Spleen (tissue), 11 donors: ENCODE measurements around the gene AMTN. TPM values are rescaled to one million over a fixed set of nuclear protein-coding genes. Genes with fewer than 3 reads are reported as not detected.

Source experiments
- DNase-seq: peaks from one replicate; pipeline ENCODE4 v3.0.0-alpha.2; 2020
- H3K27ac ChIP-seq, 8 donors: fragments of 200-600 bp; sonication (generic) in 7 of 8; 1 replicate in 4 of 8; 2 replicates in 4 of 8; pipeline versions ENCODE4 v1.5.0 to v1.8.0; 2016 to 2021; ENCODE audit warnings: inconsistent platforms in 4 of 8, mild to moderate bottlenecking in 4 of 8, moderate library complexity in 1 of 8
- H3K27me3 ChIP-seq, 7 donors: fragments of 200-600 bp; sonication (generic) in 6 of 7; replicated peaks in 1 of 7; 1 replicate in 4 of 7; 2 replicates in 3 of 7; pipeline versions ENCODE4 v1.5.0 to v1.8.0; 2016 to 2021; ENCODE audit warnings: inconsistent platforms in 3 of 7, mild to moderate bottlenecking in 1 of 7
- H3K36me3 ChIP-seq, 6 donors: fragments of 200-600 bp; sonication (generic) in 5 of 6; 1 replicate in 4 of 6; 2 replicates in 2 of 6; pipeline versions ENCODE4 v1.5.0 to v1.8.0; 2016 to 2021; ENCODE audit warnings: inconsistent platforms in 2 of 6
- H3K4me1 ChIP-seq, 6 donors: fragments of 200-600 bp; sonication (generic) in 5 of 6; 1 replicate in 3 of 6; 2 replicates in 3 of 6; pipeline versions ENCODE4 v1.5.0 to v1.8.0; 2016 to 2021; ENCODE audit warnings: inconsistent platforms in 3 of 6
- H3K4me3 ChIP-seq, 8 donors: fragments of 200-600 bp; sonication (generic) in 7 of 8; 1 replicate in 4 of 8; 2 replicates in 4 of 8; pipeline versions ENCODE4 v1.5.0 to v1.8.0; 2016 to 2021; ENCODE audit warnings: inconsistent platforms in 4 of 8, mild to moderate bottlenecking in 4 of 8, moderate library complexity in 2 of 8
- H3K9me3 ChIP-seq, 8 donors: fragments of 200-600 bp; sonication (generic) in 7 of 8; 1 replicate in 4 of 8; 2 replicates in 4 of 8; pipeline versions ENCODE4 v1.5.0 to v1.8.0; 2016 to 2021; ENCODE audit warnings: inconsistent platforms in 4 of 8
- POLR2A ChIP-seq, 3 donors: fragments of 450-650 bp; IDR thresholded peaks; one replicate each; pipeline ENCODE4 v1.5.1; 2017; ENCODE audit warnings: antibody characterized with exemption in 3 of 3, mild to moderate bottlenecking in 1 of 3
- POLR2AphosphoS5 ChIP-seq, 3 donors: sonication (generic); formaldehyde crosslinking; IDR thresholded peaks; one replicate each; pipeline ENCODE4 v1.5.1; 2017; ENCODE audit warnings: antibody characterized with exemption in 3 of 3
- WGBS, 5 donors: extraction: QIAGEN DNeasy Blood & Tissue Kit in 3 of 5; methylation state at CpG; one replicate each; pipeline versions ENCODE4 v1.1.5 to v1.1.7; 2013 to 2018; 5-methylcytosine and 5-hydroxymethylcytosine counted together
- intact Hi-C: fragments of 100-400 bp; cut with DNase I; formaldehyde crosslinking; loops from one replicate; pipeline ENCODE4 v1.15.0; 2023; ENCODE audit warnings: low total_unique reads
- polyA plus RNA-seq, 3 donors: library from polyadenylated mRNA; stranded (reverse); fragments of 200-250 nt; gene quantifications; one replicate each; pipeline ENCODE4 v1.2.1, GENCODE V29; 2013
- total RNA-seq, 7 donors: library from RNA; depleted of rRNA in 3 of 7; stranded (reverse); fragments of >200 nt in 3 of 7; fragmentation: NEBNext Ultra II Directional in 4 of 7; extraction: Animal tissue kit (Norgen Biotek cat#: 25700) in 4 of 7; gene quantifications; one replicate each; pipeline versions ENCODE4 v1.1.0 to v1.2.1, GENCODE V29; 2016 to 2021
- TF ChIP-seq, protein P1 (sequence below), 11 experiments: fragments of 200-600 bp in 7 of 11; fragments of 450-650 bp in 4 of 11; sonication (generic) in 4 of 11; IDR thresholded peaks in 8 of 11; conservative IDR thresholded peaks in 3 of 11; 1 replicate in 7 of 11; 2 replicates in 4 of 11; pipeline versions ENCODE4 v1.4.0 to v1.8.0; 2016 to 2021; ENCODE audit warnings: antibody characterized with exemption in 11 of 11, inconsistent platforms in 4 of 11, mild to moderate bottlenecking in 1 of 11
- donor health status: healthy with polysubstance abuse.
- donor health status: DM: no; HTN: no; CAD: no; lungs with moderate emphysema.
- donor health status: DM: no; HTN: no; CAD: no.
- donor health status: Bipolar disorder and iron deficiency.
- donor health status: healthy.
- donor health status: DM: no; HTN: no; CAD: no.
- donor health status: DM: yes; HTN: yes; CAD: no.

Gene AMTN
- total and polyA plus RNA-seq, 10 donors, result not detected

DNA sequence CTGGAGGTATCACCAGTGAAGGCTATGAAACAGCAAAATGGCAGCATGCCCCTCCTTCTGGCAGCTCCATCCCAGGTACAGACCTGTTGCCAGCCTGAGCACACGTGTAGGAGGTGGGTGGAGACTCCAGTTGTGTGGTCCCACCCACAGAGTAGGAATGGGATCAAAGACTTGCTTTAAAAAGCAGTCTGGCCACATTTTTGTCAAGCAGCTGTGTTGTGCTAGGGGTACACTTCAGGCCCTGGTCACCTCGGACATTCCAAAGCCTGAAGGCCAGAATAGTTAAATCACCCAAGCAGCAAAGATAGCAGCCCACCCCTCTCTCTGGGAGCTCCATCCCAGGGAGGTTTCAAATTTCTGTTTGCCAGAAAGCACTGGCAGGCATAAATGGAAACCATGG lies 53.4 kb downstream of the AMTN start:
- no peak for DNase-seq
- WGBS, 5 donors, result 41 to 80% (median 67%) methylated on average over 1 to 2 of the region's 2 CpGs
- Histone ChIP-seq H3K27ac (no peak overlapping the region), H3K4me3 (no peak overlapping the region), H3K36me3 (no peaks in the 10 kb centered on the region), H3K27me3 (peaks cover 0 to 9% (median 0%) of the 10 kb centered on the region in 7 donors), H3K4me1 (no peaks in the 10 kb centered on the region), H3K9me3 (peaks cover 0 to 10% (median 0%) of the 10 kb centered on the region in 8 donors)
- TF ChIP-seq, protein P1, sequence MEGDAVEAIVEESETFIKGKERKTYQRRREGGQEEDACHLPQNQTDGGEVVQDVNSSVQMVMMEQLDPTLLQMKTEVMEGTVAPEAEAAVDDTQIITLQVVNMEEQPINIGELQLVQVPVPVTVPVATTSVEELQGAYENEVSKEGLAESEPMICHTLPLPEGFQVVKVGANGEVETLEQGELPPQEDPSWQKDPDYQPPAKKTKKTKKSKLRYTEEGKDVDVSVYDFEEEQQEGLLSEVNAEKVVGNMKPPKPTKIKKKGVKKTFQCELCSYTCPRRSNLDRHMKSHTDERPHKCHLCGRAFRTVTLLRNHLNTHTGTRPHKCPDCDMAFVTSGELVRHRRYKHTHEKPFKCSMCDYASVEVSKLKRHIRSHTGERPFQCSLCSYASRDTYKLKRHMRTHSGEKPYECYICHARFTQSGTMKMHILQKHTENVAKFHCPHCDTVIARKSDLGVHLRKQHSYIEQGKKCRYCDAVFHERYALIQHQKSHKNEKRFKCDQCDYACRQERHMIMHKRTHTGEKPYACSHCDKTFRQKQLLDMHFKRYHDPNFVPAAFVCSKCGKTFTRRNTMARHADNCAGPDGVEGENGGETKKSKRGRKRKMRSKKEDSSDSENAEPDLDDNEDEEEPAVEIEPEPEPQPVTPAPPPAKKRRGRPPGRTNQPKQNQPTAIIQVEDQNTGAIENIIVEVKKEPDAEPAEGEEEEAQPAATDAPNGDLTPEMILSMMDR (IDR thresholded peaks at IDR 0.05 in 8 of 11, conservative IDR thresholded peaks at IDR 0.05 in 3 of 11), result no peak
- TF ChIP-seq POLR2A (IDR thresholded peaks at IDR 0.05) (no peak), POLR2AphosphoS5 (IDR thresholded peaks at IDR 0.05) (no peak)
- intact Hi-C loops, result no loop called here

DNA sequence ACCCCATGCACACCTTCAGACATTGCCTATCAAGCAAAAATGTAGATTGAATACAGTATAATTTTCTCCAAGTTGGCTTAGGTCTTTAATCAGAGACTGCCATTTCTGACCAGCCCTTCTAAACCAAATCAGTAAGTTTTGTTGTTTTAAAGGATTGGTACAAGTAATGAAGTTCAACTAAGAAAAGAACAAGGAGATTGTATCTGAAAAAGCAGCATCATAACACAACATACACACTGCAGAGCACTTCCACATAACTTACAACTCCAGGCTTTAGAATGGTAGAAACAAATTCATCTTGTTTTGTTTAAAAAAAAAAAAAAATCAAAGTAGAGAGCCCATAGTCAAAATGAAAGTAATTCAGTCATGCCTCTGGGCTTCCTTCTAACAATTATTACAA lies 57.6 kb downstream of the AMTN start:
- DNase-seq, result no peak
- H3K4me1 ChIP-seq, result no peaks in the 10 kb centered on the region
- H3K4me3 ChIP-seq, result no peak overlapping the region
- TF ChIP-seq POLR2AphosphoS5 (IDR thresholded peaks at IDR 0.05), result no peak
- TF ChIP-seq POLR2A (IDR thresholded peaks at IDR 0.05), result no peak
- TF ChIP-seq, protein P1 (IDR thresholded peaks at IDR 0.05 in 8 of 11, conservative IDR thresholded peaks at IDR 0.05 in 3 of 11), result no peak
- H3K36me3 ChIP-seq, result no peaks in the 10 kb centered on the region
- H3K9me3 ChIP-seq, result no peaks in the 10 kb centered on the region
- H3K27ac ChIP-seq, result no peak overlapping the region
- peaks cover 0 to 9% (median 0%) of the 10 kb centered on the region in 7 donors for H3K27me3 ChIP-seq
- intact Hi-C loops, result no loop called here

DNA sequence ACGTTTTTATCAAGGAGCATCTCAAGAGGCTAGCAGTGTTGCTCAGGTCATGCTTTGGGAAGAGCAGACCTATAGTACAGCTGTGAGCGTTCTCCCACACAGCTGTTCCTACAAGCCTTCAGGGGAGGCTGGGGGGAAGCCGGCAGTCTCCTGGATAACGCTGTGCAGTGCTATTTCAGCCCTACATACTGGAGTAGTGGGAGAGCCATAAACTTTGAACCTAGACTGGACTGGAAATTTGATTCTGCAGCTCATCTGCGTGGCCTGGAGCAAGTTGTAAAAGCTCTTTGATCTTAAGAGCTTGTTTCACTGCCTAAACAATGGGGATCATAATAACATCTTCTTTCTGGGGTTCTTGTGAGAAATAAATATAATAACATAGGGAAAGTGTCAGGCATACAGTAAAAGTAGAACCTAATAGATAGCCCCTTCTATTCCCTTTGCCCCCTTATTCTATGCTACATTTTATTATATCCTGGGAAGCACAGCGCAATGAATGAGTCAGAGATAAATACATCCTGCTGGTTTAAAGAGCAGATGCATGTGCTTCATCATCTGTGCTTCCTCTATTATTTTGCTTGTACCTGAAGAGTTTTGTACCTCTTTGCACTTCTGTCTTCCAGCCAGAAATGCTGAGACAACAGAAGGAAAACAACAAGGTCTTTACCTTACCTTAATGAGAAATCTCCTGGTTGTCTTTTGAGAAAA lies 59.0 kb downstream of the AMTN start:
- WGBS, 5 donors, result 59 to 79% (median 75%) methylated on average over 6 of the region's 6 CpGs

DNA sequence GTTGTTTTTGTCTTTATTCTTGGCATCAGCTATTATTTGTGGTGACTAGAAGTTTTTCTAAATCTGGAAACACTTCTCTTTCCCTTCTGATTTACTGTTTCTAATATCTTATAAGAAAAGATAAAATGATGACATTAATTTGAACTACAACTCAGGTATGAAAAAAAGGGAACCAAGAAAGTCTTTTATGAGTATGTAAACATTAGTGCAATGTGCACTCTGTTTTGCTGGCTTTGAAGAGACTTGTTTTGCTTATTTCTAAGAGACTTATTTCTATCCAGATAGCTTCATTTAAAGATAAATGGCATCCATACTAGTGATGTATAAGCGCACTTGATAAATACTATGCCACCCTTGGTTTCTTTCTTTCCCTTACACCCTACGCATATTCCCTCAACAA lies 63.6 kb downstream of the AMTN start:
- Histone ChIP-seq H3K9me3 (no peaks in the 10 kb centered on the region), H3K4me3 (no peak overlapping the region), H3K27ac (no peak overlapping the region), H3K36me3 (no peaks in the 10 kb centered on the region), H3K4me1 (no peaks in the 10 kb centered on the region), H3K27me3 (no peaks in the 10 kb centered on the region)
- 67 to 93% (median 92%) methylated on average over 2 of the region's 2 CpGs for WGBS, 5 donors
- intact Hi-C loops, result no loop called here
- TF ChIP-seq, protein P1 (IDR thresholded peaks at IDR 0.05 in 8 of 11, conservative IDR thresholded peaks at IDR 0.05 in 3 of 11), result no peak
- TF ChIP-seq POLR2AphosphoS5 (IDR thresholded peaks at IDR 0.05), result no peak
- no peak for TF ChIP-seq POLR2A (IDR thresholded peaks at IDR 0.05)
- DNase-seq, result no peak

More for the DNA sequence above, 59.0 kb downstream of the AMTN start:
- H3K27ac ChIP-seq, result no peak overlapping the region
- intact Hi-C loops, result no loop called here
- H3K27me3 ChIP-seq, result peaks cover 0 to 1% (median 0%) of the 10 kb centered on the region in 7 donors
- H3K9me3 ChIP-seq, result no peaks in the 10 kb centered on the region
- no peaks in the 10 kb centered on the region for H3K4me1 ChIP-seq
- H3K4me3 ChIP-seq, result no peak overlapping the region
- H3K36me3 ChIP-seq, result no peaks in the 10 kb centered on the region
- DNase-seq, result no peak
- TF ChIP-seq POLR2AphosphoS5 (IDR thresholded peaks at IDR 0.05), result no peak
- no peak for TF ChIP-seq POLR2A (IDR thresholded peaks at IDR 0.05)
- TF ChIP-seq, protein P1 (IDR thresholded peaks at IDR 0.05 in 8 of 11, conservative IDR thresholded peaks at IDR 0.05 in 3 of 11), result no peak

Other genes starting within 250 kb of the AMTN start
- gene CABS1, start 183.6 kb upstream of the AMTN start, total RNA-seq, result not detected
- gene CABS1, start 183.6 kb upstream of the AMTN start, polyA plus RNA-seq, result not detected
- not detected for gene SMR3A, start 157.8 kb upstream of the AMTN start, total RNA-seq
- gene SMR3A, start 157.8 kb upstream of the AMTN start, polyA plus RNA-seq, result not detected
- not detected for gene SMR3B, start 135.4 kb upstream of the AMTN start, total RNA-seq
- not detected for gene SMR3B, start 135.4 kb upstream of the AMTN start, polyA plus RNA-seq
- not detected for gene OPRPN, start 120.6 kb upstream of the AMTN start, total RNA-seq
- not detected for gene OPRPN, start 120.6 kb upstream of the AMTN start, polyA plus RNA-seq
- not detected for gene MUC7, start 46.4 kb upstream of the AMTN start, total RNA-seq
- gene MUC7, start 46.4 kb upstream of the AMTN start, polyA plus RNA-seq, result not detected
- gene AMBN, start 73.7 kb downstream of the AMTN start, total RNA-seq, result not detected
- gene AMBN, start 73.7 kb downstream of the AMTN start, polyA plus RNA-seq, result not detected
- gene ENAM, start 110.2 kb downstream of the AMTN start, total RNA-seq, result under 1 TPM in 2 of 7 donors, not detected in 5; 0.27 to 0.30 TPM
- under 1 TPM in 2 of 3 donors, not detected in 1; 0.02 to 0.03 TPM for gene ENAM, start 110.2 kb downstream of the AMTN start, polyA plus RNA-seq
- 1,000 to 10,000 TPM in 1 of 7 donors, 100 to 1,000 TPM in 6; 185 to 1,125 (median 538) TPM for gene JCHAIN, start 147.9 kb downstream of the AMTN start, total RNA-seq
- 100 to 1,000 TPM in 1 of 3 donors, 10 to 100 TPM in 2; 64.8 to 181 (median 96.9) TPM for gene JCHAIN, start 147.9 kb downstream of the AMTN start, polyA plus RNA-seq
- gene UTP3, start 170.0 kb downstream of the AMTN start, total RNA-seq, result 10 to 100 TPM; 29.0 to 45.1 (median 37.6) TPM
- 10 to 100 TPM; 37.3 to 51.3 (median 47.3) TPM for gene UTP3, start 170.0 kb downstream of the AMTN start, polyA plus RNA-seq
- gene RUFY3, start 203.4 kb downstream of the AMTN start, total RNA-seq, result 10 to 100 TPM; 41.6 to 96.8 (median 88.3) TPM
- 10 to 100 TPM; 19.2 to 29.1 (median 23.3) TPM for gene RUFY3, start 203.4 kb downstream of the AMTN start, polyA plus RNA-seq